ENCODE results near the gene GPR65. TPM values are rescaled to one million over a fixed set of nuclear protein-coding genes. Genes with fewer than 3 reads are reported as not detected.
"Not testable (repeated sequence)": the region's sequence is repeated elsewhere in the genome, so short reads cannot be mapped to it uniquely, and the experiment has no call there.

The GPR65 gene
- total RNA-seq, 1 experiment from 2014 or later: not detected

- in situ Hi-C loops (cut with HindIII; ENCODE audit: low sequenced_read_pairs): no loop called here
- DNase-seq (ENCODE audit: low spot score): no peak
Measured at GRCh38 chr14:88002421-88003075, 2.4 kb upstream of the GPR65 start.

- in situ Hi-C loops (cut with HindIII; ENCODE audit: low sequenced_read_pairs): no loop called here
- no peak for DNase-seq (ENCODE audit: low spot score)
Measured at GRCh38 chr14:88003425-88003824, 1.5 kb upstream of the GPR65 start.

DNA sequence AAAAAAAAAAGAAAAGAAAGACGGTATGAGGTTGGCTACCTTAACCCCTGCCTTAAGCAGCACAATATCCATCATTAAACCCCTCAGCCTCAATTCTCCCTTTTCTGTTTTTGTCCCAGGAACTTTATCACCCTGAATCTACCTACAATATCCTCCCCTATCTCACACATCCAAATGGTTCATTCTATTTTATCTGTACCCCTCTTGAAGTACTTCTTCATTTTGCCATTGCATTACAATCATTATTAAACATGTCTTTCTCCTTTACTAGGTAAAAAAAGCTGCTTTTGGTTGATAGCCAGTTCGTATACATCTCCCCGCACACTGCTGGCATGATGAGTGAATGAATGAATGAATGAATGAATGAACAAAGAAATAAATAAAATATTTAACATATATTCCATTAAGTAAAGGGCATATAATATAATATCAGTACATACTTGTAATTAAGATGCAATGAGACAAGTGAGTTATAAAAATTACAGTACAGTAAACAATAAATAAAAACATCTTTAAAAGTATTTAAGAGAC is 364 bp upstream of the GPR65 start:
- no peak for DNase-seq (ENCODE audit: low spot score)
- in situ Hi-C loops (cut with HindIII; ENCODE audit: low sequenced_read_pairs): no loop called here

DNA sequence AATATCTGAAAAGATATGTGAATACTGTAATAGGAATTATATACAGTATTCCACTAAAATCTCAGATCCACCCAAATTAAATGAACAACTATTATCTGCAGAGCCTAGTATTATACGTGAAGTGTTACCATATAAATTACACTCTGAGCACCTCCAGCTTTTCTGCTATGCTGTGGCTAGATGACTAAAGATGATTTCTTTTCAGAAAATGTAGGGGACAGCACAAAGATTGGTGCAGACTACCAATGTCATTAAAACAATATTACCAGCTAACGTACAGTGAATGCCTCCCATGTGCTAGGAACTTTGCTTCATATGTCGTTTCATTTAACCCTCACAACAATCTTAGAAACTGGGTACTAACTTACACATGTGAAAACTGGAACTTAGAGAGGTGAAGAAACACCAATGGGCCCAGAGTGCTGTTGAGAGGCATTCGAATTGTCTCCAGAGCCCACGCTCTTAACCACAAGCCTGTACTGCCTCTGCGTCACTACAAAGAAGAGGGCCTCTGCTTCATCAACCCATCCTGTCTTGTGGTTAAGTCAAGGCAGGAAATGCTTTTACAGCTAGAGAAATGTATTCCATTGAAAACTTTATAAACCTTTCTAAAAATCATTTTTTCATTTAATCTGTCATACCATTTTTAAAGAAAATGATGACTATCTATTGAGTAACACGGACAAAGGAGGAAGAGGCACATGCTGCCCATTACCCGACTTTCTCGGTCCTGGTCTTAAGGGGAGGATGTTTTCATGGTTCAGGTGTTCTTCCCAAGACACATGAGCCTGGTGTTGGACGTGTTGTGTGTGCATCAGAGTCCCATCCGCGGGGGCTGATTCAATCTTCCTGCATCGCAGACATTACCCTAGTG is 1.3 kb downstream of the GPR65 start:
- in situ Hi-C loops (cut with HindIII; ENCODE audit: low sequenced_read_pairs): no loop called here
- no peak for DNase-seq (ENCODE audit: low spot score)

DNA sequence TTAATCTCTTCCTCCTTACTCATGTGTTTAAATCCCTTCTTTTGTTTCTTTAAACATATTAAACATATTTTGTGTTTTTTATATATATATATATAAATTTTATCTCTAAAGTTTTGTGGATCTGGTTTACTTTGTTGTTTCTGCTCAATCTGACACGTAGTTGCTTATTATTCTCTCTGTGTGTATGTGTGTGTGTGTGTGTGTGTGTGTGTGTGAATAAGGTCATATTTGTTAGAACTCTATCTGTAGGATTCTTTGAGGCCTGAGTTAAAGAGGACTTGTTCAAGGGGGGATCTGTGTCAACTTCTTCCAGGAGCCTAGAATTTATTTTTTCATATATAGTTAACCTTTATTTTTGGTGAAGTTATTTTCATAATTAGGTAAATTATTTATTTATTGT is 2.7 kb downstream of the GPR65 start:
- no peak for DNase-seq (ENCODE audit: low spot score)
- in situ Hi-C loops (cut with HindIII; ENCODE audit: low sequenced_read_pairs): no loop called here

GRCh38 chr14:88008039-88008742 is 3.3 kb downstream of the GPR65 start:
- in situ Hi-C loops (cut with HindIII; ENCODE audit: low sequenced_read_pairs): no loop called here
- no peak for DNase-seq (ENCODE audit: low spot score)

GRCh38 chr14:88009486-88009885 is 4.6 kb downstream of the GPR65 start:
- in situ Hi-C loops (cut with HindIII; ENCODE audit: low sequenced_read_pairs): no loop called here
- no peak for DNase-seq (ENCODE audit: low spot score)

DNA sequence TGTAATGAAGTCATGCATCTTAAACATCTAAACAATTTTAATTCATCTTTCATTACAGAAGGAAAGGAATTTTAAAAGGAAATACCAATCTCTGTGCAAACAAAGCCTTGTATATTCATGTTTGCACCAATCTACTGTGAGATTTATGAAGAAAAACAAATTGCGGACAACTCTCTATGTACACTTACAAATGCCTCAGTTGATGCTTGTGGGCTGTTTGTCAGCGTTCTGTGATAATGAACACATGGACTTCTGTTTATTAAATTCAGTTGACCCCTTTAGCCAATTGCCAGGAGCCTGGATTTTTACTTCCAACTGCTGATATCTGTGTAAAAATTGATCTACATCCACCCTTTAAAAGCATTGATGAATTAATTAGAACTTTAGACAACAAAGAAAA is 5.4 kb downstream of the GPR65 start:
- DNase-seq (ENCODE audit: low spot score): no peak
- in situ Hi-C loops (cut with HindIII; ENCODE audit: low sequenced_read_pairs): no loop called here

DNA sequence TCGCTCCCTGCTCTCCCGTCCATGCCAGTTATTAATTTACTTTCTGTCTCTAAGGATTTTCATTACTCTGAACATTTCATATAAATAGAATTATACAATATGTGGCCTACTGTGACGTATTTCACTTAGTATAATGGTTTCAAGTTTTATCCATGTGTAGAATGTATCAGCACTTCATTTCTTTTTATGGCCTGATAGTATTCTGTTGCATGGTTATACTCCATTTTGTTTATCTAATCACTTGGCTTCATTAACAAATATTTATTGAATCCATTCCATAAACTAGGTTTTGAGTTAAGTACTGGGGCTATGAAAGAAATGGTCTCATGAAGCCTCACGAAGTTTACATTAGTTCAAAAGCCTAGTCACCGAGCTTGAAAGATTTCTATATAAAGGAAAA is 7.6 kb downstream of the GPR65 start:
- in situ Hi-C loops (cut with HindIII; ENCODE audit: low sequenced_read_pairs): no loop called here
- no peak for DNase-seq (ENCODE audit: low spot score)

DNA sequence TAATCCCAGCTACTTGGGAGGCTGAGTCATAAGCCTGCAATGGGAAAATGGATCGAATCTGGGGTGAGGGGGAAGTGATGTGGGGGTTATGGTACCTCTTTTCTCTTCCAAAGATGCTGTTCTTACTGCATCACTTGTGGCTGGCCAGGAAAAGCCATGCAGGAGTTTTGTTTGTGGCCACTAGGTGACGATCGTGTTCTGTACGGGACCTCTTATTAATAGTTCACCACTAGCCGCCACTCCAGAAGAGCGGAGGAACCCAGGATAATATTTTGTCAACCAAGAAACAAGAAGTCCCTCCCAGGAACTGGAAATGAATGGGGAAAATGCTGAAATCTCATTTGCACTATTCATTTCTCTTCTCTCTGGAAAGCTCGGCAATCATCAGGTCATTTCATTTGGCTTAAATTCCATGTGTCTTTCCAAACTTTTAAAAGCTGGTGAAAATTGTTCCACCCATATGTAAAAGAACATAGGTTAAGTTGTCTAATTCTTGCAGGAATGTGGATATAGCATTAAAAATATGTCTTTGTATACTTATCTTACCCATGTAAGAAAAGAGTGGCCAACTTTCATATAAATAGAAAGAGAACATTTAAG is 8.9 kb downstream of the GPR65 start:
- DNase-seq (ENCODE audit: low spot score): peak; percentile 93
- in situ Hi-C loops (cut with HindIII; ENCODE audit: low sequenced_read_pairs): no loop called here

DNA sequence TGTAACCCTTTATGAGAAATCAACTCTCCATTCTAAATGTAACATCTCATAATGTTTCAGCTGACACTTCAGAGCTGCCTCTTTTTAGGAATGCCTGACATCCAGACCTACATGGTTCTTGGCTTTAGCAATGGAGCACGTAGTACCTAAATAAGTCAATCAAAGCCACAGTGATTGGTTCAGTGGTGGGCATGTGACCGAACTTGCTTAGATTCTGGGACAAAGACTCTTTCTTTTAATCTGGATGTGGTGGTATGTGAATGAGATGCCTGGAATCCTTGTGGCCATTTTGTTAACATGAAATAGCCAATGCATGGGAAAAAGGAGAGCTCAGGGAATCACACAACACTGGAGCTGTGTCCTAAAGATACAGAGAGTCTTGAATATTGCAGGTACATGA is 11.8 kb downstream of the GPR65 start:
- DNase-seq (ENCODE audit: low spot score): no peak
- in situ Hi-C loops (cut with HindIII; ENCODE audit: low sequenced_read_pairs): no loop called here

GRCh38 chr14:88017535-88017934 is 12.6 kb downstream of the GPR65 start:
- in situ Hi-C loops (cut with HindIII; ENCODE audit: low sequenced_read_pairs): no loop called here

GRCh38 chr14:88023658-88024187 is 18.8 kb downstream of the GPR65 start:
- no peak for DNase-seq (ENCODE audit: low spot score)
- in situ Hi-C loops (cut with HindIII; ENCODE audit: low sequenced_read_pairs): no loop called here

More at GRCh38 chr14:88017535-88017934, 12.6 kb downstream of the GPR65 start:
- DNase-seq (ENCODE audit: low spot score): no peak

- in situ Hi-C loops (cut with HindIII; ENCODE audit: low sequenced_read_pairs); DNase-seq (ENCODE audit: low spot score): not testable (repeated sequence)
Measured at GRCh38 chr14:88024252-88025086, 19.5 kb downstream of the GPR65 start.

GRCh38 chr14:88025313-88025712 is 20.4 kb downstream of the GPR65 start:
- DNase-seq (ENCODE audit: low spot score): no peak
- in situ Hi-C loops (cut with HindIII; ENCODE audit: low sequenced_read_pairs): no loop called here

GRCh38 chr14:88026890-88027289 is 22.0 kb downstream of the GPR65 start:
- in situ Hi-C loops (cut with HindIII; ENCODE audit: low sequenced_read_pairs): no loop called here
- DNase-seq (ENCODE audit: low spot score): no peak

DNA sequence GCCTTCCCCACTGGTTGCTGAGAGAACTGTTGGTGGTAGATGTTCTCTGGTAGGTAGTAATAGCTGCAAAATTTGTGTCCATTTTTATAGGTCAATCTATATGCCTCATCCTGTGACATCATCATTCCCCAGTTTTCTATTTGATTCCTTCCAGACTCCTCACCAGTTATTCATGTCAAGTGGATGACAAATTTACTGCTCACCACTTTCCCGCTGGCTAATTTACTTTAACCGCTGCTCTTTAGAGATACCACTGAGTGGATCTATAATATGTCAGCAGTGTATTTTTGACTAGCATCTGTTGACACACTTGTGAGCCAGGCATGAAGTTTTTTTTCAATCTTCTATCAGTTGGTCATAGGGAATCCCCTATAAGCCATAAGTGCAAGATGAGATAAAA is 24.6 kb downstream of the GPR65 start:
- in situ Hi-C loops (cut with HindIII; ENCODE audit: low sequenced_read_pairs): no loop called here
- DNase-seq (ENCODE audit: low spot score): no peak

- in situ Hi-C loops (cut with HindIII; ENCODE audit: low sequenced_read_pairs): no loop called here
- no peak for DNase-seq (ENCODE audit: low spot score)
Measured at GRCh38 chr14:88030079-88030478, 25.1 kb downstream of the GPR65 start.

Measured in G401 (cell line).